Stimulated activated CD4-positive, alpha-beta T cell treated with anti-CD3 and anti-CD28 coated beads, Interleukin-1b, Interleukin-23, amount 100 ng/mL, for 48 hours (primary cell): ENCODE data around the gene TBC1D4.

ENCODE experiments used
- DNase-seq: peaks from one replicate; pipeline ENCODE4 v3.0.0-alpha.2; 2020

TBC1D4 gene, protein sequence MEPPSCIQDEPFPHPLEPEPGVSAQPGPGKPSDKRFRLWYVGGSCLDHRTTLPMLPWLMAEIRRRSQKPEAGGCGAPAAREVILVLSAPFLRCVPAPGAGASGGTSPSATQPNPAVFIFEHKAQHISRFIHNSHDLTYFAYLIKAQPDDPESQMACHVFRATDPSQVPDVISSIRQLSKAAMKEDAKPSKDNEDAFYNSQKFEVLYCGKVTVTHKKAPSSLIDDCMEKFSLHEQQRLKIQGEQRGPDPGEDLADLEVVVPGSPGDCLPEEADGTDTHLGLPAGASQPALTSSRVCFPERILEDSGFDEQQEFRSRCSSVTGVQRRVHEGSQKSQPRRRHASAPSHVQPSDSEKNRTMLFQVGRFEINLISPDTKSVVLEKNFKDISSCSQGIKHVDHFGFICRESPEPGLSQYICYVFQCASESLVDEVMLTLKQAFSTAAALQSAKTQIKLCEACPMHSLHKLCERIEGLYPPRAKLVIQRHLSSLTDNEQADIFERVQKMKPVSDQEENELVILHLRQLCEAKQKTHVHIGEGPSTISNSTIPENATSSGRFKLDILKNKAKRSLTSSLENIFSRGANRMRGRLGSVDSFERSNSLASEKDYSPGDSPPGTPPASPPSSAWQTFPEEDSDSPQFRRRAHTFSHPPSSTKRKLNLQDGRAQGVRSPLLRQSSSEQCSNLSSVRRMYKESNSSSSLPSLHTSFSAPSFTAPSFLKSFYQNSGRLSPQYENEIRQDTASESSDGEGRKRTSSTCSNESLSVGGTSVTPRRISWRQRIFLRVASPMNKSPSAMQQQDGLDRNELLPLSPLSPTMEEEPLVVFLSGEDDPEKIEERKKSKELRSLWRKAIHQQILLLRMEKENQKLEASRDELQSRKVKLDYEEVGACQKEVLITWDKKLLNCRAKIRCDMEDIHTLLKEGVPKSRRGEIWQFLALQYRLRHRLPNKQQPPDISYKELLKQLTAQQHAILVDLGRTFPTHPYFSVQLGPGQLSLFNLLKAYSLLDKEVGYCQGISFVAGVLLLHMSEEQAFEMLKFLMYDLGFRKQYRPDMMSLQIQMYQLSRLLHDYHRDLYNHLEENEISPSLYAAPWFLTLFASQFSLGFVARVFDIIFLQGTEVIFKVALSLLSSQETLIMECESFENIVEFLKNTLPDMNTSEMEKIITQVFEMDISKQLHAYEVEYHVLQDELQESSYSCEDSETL (N-terminal part only)

DNA sequence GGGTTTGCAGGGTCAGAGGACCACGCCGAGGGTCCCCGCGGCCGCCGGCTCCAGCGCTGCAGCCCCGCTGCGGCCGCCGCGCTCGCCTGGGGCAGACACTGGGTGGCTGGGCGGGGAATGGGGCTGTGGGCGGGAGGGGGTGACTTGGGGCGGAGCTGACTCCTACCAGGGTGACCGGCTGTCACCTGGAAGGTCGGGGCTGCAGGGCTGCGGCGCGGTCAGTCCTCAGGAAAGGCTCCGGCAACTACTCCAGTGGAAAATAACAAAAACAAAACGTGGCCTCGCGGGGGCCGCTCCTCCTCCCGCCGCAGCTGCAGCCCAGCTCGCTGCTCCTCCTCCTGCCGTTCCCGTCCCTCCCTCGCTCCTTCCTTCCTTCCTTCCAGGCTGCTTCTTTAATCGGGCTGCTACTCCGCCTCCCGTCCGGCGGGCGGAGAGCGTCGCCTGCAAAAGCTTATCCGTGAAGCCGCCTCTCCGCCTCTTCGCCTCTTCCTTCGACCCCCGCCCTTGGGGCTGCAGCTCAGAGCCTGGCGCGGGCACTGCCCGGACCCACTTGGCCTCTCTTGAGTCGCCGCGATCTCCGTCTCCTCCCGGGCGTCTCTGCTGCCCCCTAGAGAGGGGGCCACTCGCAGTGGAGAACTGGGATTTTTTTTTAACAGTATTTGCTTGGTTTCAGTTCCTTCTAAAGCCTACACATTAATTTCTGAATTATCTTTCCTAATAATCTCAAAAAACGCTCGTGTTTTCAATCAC is at the start of gene TBC1D4:
Gene TBC1D4 (minus strand): TSS at position 100 of the 750 bp plus-strand sequence. CDS start 402 bp downstream, outside the sequence.
- peak; percentile 60 for DNase-seq

GRCh38 chr13:75530549-75530961 is 48.6 kb upstream of the TBC1D4 start:
- DNase-seq = no peak

- no peak for DNase-seq
Measured at GRCh38 chr13:75521956-75522355, 40.0 kb upstream of the TBC1D4 start.

DNA sequence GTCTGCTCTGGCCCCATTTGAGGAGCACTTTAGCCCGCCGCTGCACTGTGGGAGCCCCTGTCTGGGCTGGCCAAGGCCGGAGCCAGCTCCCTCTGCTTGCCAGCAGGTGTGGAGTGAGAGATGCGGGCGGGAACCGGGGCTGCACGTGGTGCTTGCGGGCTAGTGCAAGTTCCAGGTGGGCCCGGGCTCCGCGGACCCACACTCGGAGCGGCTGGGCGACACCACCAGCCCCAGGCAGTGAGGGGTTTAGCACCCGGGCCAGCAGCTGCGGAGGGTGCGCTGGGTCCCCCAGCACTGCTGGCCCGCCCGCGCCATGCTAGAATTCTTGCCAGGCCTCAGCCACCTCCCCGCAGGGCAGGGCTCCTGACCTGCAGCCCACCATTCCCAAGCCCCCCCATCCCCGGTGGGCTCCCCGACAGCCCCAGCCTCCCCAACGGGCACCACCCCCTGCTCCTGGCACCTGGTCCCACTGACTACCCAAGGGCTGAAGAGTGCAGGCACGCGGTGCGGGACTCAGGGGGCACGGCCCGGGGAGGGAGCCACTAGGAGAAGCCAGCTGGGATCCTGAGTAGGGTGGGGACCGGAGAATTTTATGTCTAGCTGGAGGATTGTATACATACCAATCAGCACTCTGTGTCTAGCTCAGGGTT is 36.6 kb upstream of the TBC1D4 start:
- no peak for DNase-seq

DNA sequence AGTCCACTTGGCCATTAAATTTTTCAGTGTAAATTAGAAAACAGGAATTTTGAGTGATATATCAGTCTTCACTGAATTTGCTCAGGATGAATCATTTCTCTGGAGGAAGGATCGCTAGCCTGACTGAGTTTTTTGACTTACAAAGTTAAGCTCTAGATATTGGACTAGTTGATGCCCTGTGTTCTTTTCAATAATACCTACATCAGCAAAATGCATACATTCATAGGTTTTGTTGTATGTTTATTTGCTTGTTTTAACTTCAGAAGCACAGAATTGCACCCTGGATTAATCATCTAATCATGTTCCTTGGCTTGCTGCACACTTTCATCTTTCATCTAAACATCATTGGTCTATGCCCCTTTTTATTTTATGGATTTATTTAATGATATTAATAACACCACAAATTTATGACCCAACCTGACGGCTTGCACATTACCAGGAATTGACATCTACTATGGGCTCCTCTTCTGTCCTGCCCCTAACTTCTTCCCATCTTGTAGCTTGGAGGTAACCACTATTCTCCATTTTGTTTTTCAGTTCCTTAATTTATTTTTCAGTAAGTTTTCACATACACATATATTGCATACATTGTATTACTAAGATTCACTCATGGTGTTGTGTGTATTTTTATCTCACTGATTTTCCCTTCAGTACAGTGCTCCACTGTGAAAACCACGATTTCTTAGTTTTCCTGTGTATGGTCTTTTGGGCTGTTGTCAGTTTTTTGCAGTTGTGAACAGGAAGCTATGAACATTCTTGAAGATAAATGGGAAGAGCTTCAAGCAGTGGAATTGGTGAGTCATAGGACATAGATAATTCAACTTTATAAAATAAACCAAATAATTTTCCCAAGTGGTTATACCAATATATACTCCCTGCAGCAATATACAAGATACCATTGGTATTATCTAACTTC is 32.4 kb upstream of the TBC1D4 start:
- no peak for DNase-seq

GRCh38 chr13:75513271-75513670 is 31.3 kb upstream of the TBC1D4 start:
- no peak for DNase-seq

GRCh38 chr13:75512253-75512652 is 30.3 kb upstream of the TBC1D4 start:
- no peak for DNase-seq

DNA sequence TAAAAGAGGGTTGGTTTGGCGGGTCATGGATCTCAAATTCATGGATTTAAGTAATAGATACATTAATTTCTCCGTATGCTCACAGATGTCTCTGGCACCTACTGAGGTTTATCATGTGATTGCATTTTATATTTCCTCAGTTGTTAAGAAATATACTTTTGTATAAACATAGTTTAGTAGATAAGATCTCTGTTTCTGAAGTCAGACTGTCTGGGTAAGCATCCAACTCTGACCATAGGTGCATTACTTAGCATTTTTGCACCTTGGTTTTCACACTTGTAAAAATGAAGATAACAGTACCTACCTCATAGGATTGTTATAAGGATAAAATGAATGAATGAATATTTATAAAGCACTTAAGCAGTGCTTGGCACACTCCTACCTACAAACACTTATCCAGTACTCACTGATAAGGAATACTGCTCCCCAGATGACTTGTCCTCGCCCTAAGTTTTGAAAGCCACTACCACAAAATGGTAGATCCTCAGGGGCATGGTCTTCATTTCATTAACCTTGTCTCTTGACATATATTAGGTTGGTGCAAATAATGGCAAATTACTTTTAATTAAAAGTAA is 29.2 kb upstream of the TBC1D4 start:
- DNase-seq = no peak

DNA sequence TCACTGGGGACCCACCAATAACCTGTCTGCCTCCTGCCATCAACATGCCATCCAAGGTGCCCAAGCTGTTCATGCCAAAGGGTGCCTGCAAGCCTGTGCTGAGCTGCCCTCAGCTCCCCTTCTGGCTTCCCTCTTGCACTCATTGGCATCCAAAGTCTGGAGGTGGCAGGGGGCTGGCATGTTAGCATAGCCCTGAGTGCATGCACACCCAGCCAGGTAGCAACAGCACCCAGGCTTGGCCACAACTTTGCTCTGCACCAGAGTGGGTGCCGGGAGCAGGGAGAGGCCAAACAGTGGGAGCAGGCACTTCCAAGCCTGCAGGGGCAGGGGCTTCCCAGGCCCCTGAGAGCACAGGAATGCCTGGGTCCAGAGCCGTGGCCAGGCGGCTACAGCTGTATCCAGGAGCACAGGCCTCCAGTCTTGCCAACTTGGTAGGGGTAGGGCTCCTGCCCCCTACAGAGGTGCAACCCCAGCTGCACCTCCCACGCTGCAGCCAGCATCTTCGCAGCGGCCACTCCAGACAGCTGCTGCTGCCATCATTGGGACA is 26.1 kb upstream of the TBC1D4 start:
- DNase-seq = no peak

DNA sequence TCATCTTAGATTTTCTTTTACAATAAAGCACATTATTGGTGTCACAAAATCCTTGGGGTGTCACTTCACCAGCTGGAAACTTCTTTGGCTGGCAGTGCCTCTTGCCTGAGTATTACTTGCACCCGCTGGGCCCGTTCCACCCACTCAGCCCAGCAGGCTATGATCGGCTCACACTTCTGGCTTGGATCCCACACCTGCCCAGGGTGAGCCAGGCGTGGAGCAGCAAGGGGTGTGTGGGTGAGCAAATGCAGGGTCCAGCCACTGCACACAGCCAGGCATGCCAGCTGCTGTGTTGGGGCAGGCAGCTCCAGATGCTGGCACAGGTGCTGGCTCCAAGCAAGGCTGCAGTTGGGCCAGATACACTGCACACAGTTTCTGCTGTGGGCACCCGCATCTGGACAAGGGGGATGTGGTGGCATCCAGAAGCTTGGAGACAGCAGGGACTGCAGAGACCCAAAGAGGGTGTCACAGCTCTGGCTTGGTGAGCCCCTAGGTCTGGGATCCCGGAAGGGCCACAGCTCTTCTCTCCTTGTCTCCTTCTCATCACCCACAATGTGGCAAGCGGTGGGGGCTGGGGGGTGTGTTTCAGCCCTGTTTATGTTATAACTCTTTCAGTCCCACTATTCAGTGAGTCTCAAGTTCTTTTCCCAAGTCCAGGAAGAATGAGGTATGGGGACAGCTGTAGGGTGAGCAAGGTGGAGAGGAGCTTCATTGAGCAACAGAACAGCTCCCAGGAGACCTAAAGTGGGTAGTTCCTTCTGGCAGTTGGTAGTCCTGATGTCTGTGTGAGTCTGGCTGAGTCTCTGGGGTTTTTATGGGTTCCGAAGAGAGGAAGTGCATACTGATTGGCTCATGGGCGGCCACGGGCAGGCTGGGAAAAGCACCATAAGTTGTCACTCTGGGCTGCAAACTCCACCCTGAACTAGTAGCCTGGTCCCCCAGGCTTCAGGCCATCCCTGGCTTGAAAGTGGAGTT is 25.3 kb upstream of the TBC1D4 start:
- DNase-seq = no peak

GRCh38 chr13:75506018-75506417 is 24.0 kb upstream of the TBC1D4 start:
- no peak for DNase-seq

GRCh38 chr13:75505327-75505726 is 23.4 kb upstream of the TBC1D4 start:
- DNase-seq = no peak

- no peak for DNase-seq
Measured at GRCh38 chr13:75495938-75496337, 14.0 kb upstream of the TBC1D4 start.

DNA sequence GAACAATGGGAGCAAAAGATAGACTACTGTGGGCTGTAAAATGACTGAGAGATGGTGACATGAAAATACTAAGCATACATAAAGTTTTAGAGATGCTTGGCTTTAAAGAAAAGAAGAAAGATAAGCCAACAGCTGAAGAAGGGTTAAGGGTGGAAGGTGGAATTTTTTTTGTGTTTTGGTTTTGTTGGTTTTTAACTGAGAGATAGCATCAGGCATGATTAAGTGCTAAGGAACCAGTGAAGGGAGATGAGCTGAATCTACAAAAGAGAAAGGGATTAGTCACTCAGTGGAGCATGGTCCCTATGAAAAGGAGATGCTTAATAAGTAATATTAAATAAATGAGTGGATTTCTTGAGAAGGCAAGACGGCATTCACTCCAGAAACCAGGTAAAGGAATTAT is 12.5 kb upstream of the TBC1D4 start:
- DNase-seq = no peak

DNA sequence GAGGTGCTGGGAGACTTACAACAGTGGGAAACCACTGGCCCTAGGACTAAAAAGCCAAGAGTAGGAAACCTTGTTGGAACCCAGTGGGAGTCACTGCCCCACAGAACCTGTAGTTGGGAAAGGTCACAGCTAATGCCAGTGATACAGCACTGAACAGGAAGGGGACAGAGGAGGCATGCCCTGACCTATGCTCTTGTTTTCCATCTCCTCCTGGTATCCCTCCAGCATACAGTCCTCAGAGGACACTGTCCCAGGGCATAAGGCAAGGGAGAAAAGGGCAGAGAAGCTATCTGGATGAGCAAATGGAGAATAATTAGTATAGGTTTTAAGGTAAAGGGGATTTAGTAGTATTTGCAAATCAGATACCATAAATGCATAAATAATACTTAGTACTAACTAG is 11.2 kb upstream of the TBC1D4 start:
- no peak for DNase-seq

DNA sequence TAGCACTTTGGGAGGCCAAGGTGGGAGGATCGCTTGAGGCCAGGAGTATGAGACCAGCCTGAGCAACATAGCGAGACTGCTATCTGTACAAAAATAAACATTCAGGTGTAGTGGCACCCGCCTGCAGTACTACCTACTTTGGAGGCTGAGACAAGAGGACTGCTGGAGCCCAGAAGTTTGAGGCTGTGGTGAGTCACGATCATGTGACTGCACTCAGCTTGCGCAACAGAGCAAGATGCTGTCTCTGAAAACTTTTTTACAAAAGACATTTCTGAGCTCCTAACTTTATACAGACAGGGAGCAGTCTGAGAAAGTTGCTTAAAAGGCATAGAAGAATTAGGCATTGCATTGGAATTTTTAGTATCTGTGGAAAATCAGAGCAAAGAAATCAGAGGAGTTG is 10.4 kb upstream of the TBC1D4 start:
- no peak for DNase-seq

DNA sequence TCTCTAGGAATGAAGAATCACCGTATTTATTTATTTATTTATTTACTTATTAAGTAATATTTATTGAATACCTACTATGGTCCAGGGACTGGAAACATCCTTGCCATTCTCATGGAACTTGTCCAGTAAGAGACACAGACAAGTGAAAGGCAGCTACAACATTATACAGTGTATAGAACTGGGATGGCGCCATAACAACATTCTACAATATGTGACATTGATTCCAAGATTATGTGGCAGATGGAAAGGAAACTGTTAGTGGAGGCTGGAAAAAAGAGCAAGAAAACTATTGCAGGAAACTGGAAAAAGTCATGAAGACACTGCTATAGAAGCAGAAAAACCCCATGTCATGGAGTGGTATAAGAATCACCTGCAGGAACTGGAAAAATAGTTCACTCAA is 9.4 kb upstream of the TBC1D4 start:
- no peak for DNase-seq

DNA sequence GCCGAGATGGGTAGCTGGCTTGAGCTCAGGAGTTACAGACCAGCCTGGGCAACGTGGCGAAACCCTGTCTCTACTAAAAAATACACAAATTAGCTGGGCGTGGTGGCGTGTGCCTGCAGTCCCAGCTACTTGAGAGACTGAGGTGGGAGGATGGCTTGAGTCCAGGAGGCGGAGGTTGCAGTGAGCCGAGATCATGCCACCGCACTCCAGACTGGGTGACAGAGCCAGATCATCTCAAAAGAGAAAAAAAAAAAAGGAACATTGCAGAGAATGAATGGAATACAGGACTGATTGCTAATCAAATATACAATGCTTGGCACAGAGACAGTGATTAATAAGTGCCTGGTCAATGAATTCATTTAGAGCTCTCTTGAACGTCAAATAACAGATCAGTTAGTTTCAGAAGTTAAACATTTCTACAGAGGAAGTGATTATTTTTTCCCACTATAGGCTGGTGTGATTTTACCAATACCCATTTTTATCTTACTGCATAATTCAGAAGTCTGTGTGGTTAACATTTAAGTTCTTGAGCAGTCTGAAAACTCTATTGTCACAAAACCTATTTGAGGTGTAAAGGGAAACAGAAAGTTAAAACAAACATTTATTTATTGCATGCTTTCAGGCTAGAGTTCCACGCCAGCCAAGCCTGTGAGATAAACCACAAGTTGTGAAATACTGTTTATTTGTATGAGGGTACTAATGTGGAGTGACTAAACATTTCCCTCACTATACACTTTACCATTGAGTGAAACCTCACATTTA is 7.7 kb upstream of the TBC1D4 start:
- DNase-seq = peak; percentile 9
